Stomach smooth muscle (tissue), 2 donors: ENCODE data around the gene GAN.
"Not testable (repeated sequence)": the region's sequence is repeated elsewhere in the genome, so short reads cannot be mapped to it uniquely, and the experiment has no call there.

ENCODE experiments used
- H3K27ac ChIP-seq: one replicate; pipeline ENCODE4 v1.7.0; 2013; ENCODE audit warnings: mild to moderate bottlenecking, low read length, inconsistent platforms
- H3K27me3 ChIP-seq, 2 donors: one replicate each; pipeline ENCODE4 v1.7.0; 2013; ENCODE audit warnings: low read length in 2 of 2; ENCODE audit not compliant: insufficient read depth in 2 of 2, control insufficient read depth in 1 of 2
- H3K36me3 ChIP-seq, 2 donors: one replicate each; pipeline ENCODE4 v1.7.0; 2013; ENCODE audit warnings: low read length in 2 of 2; ENCODE audit not compliant: control insufficient read depth in 2 of 2, insufficient read depth in 2 of 2
- H3K4me1 ChIP-seq: one replicate; pipeline ENCODE4 v1.7.0; 2013; ENCODE audit warnings: low read length; ENCODE audit not compliant: control insufficient read depth, insufficient read depth
- H3K4me3 ChIP-seq, 2 donors: one replicate each; pipeline ENCODE4 v1.7.0; 2013; ENCODE audit warnings: low read length in 2 of 2
- H3K9ac ChIP-seq, 2 donors: one replicate each; pipeline ENCODE4 v1.7.0; 2013; ENCODE audit warnings: low read length in 2 of 2, mild to moderate bottlenecking in 1 of 2
- H3K9me3 ChIP-seq, 2 donors: one replicate each; pipeline ENCODE4 v1.7.0; 2013; ENCODE audit warnings: low read length in 2 of 2; ENCODE audit not compliant: control insufficient read depth in 2 of 2
- donor health status: healthy.
- donor health status: Pancreatic carcinoma.

The GAN gene

DNA sequence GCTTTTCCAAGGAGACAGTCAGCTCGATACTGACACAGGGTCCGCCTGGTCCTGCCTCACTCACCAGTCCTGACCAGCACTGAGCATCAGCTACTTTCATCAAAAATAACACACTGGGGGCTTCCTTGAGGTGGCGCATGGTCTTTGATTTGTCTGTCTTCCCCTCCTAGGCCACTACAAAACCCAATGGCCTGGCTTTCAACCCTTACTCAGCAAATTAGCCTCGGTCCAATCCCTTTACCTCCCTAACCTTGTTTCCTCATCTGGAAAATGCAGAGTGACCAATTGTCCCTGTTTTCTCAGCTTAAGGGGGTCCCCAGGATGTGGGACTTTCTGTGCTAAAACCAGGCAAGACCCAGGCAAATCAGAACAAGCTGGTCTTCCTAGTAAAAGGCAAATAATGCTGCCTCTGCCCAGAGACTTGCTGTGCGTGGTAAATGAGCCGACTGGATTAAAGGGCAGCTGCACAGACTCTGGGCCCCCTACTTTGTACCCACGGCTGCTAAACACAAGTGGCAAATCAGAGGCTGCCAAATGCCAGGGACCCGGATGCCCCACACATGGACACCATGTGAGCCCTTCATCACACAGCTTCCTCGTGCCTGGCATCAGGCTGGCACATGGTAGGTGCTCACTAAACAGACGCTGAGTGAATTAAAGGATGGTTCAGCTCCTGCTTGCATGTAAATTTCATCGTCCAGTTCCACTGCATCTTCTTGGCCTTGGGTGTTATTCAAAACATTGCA, 98.7 kb downstream of the GAN start:
- Histone ChIP-seq H3K4me1 (no peaks in the 10 kb centered on the region), H3K9ac (no peak overlapping the region), H3K27ac (no peak overlapping the region), H3K4me3 (no peak overlapping the region), H3K27me3 (no peaks in the 10 kb centered on the region), H3K9me3 (no peaks in the 10 kb centered on the region), H3K36me3 (no peaks in the 10 kb centered on the region)

DNA sequence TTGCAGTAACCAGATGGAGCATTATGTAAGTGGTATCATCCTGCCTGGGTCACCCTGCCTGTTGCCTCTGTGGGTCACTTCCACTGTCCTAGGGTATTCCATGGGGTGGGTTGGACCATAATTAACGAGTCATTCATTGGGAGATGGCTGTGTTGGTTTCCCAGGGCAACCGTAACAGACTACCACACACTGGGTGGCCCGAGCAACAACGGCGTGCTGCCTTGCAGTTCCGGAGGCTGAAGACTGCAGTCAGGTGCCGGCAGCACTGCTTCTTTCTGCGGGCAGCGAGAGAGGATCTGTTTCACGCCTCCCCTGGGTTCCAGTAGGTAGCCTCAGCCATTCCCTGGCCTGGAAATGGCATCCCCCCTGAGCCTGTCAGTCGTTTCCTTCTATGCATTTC, 101.0 kb downstream of the GAN start:
- Histone ChIP-seq H3K27ac (no peak overlapping the region), H3K9ac (no peak overlapping the region), H3K4me3 (no peak overlapping the region), H3K27me3 (no peaks in the 10 kb centered on the region), H3K36me3 (no peaks in the 10 kb centered on the region), H3K4me1 (no peaks in the 10 kb centered on the region), H3K9me3 (no peaks in the 10 kb centered on the region)

DNA sequence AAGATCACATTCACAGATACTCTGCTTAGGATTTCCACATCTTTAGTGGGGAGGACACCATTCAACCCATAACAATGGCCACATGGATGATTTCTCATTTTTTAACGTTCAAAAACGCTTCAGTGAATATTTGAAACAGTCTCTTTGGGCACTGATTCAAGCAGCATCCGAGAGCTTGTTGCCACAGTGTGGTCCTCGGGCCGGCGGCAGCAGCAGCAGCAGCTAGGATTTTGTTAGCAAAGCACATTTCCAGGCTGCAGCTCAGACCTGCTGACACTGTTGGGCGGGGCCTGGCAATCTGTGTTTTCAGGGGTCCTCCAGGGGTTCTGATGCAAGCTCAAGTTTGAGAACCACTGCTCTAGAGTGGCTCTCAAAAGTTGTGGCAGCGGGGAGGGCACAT, 102.0 kb downstream of the GAN start:
- Histone ChIP-seq H3K27ac (no peak overlapping the region), H3K9me3 (no peaks in the 10 kb centered on the region), H3K36me3 (no peaks in the 10 kb centered on the region), H3K4me3 (no peak overlapping the region), H3K9ac (no peak overlapping the region), H3K4me1 (no peaks in the 10 kb centered on the region), H3K27me3 (no peaks in the 10 kb centered on the region)

DNA sequence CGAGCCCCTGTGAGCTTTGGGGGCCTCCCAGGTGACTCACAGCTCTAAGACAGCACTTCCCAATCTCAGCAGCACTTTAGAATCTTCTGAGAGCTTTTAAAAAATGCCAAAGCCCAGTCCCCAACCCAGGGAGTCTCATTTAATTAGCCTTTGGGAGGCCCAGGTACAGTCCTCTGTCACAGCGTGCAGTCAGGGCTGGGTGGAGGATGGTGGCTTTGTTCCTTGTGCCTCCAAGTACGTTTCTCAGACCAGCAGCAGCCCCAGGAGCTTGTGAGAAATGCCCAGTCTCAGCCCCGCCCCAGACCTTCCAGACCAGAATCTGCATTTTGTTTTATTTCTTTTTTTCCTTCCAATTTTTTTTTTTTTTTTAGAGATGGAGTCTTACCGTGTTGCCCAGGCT, 102.4 kb downstream of the GAN start:
- Histone ChIP-seq H3K9me3 (no peaks in the 10 kb centered on the region), H3K9ac (no peak overlapping the region), H3K36me3 (no peaks in the 10 kb centered on the region), H3K4me3 (no peak overlapping the region), H3K4me1 (no peaks in the 10 kb centered on the region), H3K27ac (no peak overlapping the region), H3K27me3 (no peaks in the 10 kb centered on the region)

DNA sequence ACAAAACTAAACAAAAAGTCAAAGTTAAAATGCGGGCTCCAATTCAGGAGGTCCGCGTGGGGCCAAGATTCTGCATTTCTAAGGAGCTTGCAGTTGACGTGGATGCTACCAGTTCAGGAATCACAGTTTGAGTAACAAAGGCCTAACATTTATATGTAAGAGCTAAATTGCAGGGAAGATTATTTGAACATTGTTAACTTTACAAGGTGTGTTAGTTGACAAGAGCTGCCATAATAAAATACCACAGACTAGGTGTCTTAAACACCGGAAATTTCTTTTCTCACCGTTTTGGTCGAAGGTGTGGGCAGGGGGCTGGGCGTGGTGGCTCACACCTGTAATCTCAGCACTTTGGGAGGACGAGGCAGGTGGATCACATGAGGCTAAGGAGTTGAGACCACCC, 105.0 kb downstream of the GAN start:
- no peak overlapping the region for H3K27ac ChIP-seq
- H3K27me3 ChIP-seq = no peaks in the 10 kb centered on the region
- no peaks in the 10 kb centered on the region for H3K9me3 ChIP-seq
- no peaks in the 10 kb centered on the region for H3K4me1 ChIP-seq
- H3K9ac ChIP-seq = no peak overlapping the region
- no peak overlapping the region for H3K4me3 ChIP-seq
- H3K36me3 ChIP-seq = no peaks in the 10 kb centered on the region

DNA sequence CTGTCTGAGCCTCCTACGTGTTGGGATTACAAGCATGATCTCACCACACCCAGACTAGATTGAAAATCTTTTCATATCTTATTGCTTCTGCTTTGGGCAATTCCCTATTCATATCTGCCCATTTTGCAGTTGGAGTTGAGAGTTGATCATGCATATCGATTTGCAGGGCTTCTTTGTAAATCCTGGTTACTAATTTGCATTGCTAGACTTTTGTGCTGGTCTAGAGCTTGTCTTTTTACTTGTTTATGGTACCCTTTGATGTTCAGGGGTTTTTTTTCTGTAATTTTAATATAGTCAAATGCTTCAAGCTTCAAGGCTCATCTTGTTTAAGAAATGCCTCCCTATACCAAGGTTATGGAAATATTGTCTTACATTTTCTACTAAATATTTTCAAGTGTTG, 106.4 kb downstream of the GAN start:
- Histone ChIP-seq H3K27me3 (no peaks in the 10 kb centered on the region), H3K4me3 (no peak overlapping the region), H3K27ac (no peak overlapping the region), H3K36me3 (no peaks in the 10 kb centered on the region), H3K4me1 (no peaks in the 10 kb centered on the region), H3K9ac (no peak overlapping the region), H3K9me3 (no peaks in the 10 kb centered on the region)

DNA sequence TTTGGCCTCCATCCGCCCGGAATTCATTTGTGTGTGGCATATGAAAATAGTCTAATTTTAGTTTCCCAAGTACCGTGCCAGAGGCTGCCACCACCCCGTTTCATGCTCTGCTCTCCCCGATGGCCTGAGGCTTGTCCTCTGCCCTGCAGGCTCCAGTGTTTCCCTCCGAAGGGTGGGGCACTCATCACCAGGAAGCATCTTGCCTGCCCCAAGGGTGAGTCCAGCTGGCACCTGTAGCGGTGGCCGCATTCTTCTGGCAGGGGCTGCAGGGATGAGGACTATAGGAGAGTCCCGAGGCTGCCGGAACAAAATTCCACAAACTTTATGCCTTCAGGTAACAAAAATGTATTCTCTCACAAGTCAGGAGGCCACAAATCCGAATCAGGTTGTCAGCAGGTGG, 106.8 kb downstream of the GAN start:
- Histone ChIP-seq H3K36me3 (no peaks in the 10 kb centered on the region), H3K27me3 (no peaks in the 10 kb centered on the region), H3K27ac (no peak overlapping the region), H3K9me3 (no peaks in the 10 kb centered on the region), H3K4me1 (no peaks in the 10 kb centered on the region), H3K9ac (no peak overlapping the region), H3K4me3 (no peak overlapping the region)

DNA sequence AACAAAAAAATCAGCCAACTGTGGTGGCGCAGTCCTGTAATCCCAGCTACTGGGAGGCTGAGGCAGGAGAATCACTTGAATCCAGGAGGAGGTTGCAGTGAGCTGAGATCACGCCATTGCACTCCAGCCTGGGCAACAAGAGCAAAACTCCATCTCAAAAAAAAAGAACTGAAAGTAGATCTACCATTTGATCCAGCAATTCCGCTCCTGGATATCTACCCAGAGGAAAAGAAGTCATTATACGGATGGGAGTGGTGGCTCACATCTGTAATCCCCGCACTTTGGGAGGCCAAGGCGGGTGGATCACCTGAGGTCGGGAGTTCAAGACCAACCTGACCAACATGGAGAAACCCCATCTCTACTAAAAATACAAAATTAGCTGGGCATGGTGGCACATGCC, 107.4 kb downstream of the GAN start:
- not testable (repeated sequence) for H3K4me3 ChIP-seq, H3K4me1 ChIP-seq, H3K36me3 ChIP-seq, H3K9me3 ChIP-seq, H3K27me3 ChIP-seq, H3K27ac ChIP-seq, H3K9ac ChIP-seq

DNA sequence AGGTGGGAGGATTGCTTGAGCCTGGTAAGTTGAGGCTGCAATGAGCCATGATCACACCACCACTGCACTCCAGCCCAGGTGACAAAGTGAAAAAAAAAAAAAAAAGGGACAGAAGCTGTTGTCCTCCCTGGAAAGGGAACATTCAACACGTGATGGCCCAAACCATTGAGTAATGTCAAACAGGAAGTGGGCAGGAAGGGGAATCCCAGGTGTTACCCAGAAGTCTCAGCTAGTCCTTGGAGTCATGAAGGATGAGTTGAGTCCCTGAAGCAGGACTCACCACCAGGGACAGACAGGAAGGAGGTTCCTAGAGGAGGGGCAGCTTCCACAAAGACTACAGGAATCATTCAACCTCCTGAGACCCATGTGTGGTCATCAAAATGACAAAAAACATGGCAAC, 110.0 kb downstream of the GAN start:
- Histone ChIP-seq H3K27me3 (no peaks in the 10 kb centered on the region), H3K4me1 (peaks cover 5% of the 10 kb centered on the region), H3K27ac (no peak overlapping the region), H3K4me3 (no peak overlapping the region), H3K36me3 (no peaks in the 10 kb centered on the region), H3K9ac (no peak overlapping the region), H3K9me3 (no peaks in the 10 kb centered on the region)

DNA sequence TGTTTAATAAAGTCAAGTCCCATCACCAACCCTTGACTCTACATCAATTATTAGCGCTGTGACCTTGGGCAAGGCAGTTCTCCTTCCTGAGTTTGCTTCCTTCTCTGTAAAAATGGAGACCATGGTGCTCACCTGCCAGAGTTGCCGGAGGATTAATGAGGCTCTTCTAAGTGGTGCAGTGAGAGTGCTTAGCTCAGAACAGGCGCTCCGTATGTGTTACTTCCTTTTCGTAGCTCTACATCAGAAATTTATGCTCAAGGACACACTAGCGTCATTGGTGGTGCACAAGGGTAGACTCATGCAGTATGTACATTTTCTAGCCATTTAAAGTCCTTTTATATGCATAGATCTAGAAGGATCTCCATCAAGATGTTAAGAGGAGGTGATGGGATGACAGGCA, 112.5 kb downstream of the GAN start:
- H3K36me3 ChIP-seq = no peaks in the 10 kb centered on the region

DNA sequence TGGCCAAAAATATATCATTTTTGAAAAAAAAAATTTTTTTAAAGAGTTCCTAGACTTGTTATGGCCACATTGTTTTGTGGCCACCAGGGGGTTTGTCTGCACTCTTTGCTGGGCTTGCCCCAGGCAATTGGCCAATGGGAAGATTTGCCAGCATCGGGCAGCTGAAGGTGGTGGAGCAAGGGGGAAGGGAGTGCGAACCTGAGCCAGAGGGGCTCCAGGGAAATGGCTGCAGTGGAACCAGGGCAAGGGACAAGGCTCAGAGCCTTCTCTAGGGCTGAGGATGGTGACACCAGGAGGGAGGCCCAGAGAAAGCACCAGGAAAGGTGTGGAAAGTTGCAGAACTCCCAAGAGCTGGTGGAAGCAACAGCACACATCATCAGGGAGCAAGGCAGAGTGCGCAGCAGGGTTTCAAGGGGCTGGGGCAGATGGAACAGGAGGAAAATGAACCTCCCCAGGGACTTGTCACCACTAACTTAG, 114.3 kb downstream of the GAN start:
- H3K4me1 ChIP-seq = peaks cover 10% of the 10 kb centered on the region
- H3K36me3 ChIP-seq = no peaks in the 10 kb centered on the region
- H3K27ac ChIP-seq = no peak overlapping the region
- H3K27me3 ChIP-seq = no peaks in the 10 kb centered on the region
- H3K4me3 ChIP-seq = no peak overlapping the region
- no peaks in the 10 kb centered on the region for H3K9me3 ChIP-seq
- H3K9ac ChIP-seq = no peak overlapping the region

More for the DNA sequence above, 112.5 kb downstream of the GAN start:
- Histone ChIP-seq H3K9ac (no peak overlapping the region), H3K4me1 (peaks cover 10% of the 10 kb centered on the region), H3K4me3 (no peak overlapping the region), H3K27ac (no peak overlapping the region), H3K9me3 (no peaks in the 10 kb centered on the region), H3K27me3 (no peaks in the 10 kb centered on the region)
